ENCODE measurements around the gene SMIM27.
"Not testable (repeated sequence)": the region's sequence is repeated elsewhere in the genome, so short reads cannot be mapped to it uniquely, and the experiment has no call there.

The SMIM27 gene

GRCh38 chr9:32552172-32552872 lies at the start of gene SMIM27, which contains the start of gene TOPORS:
Gene SMIM27, plus strand, starts transcription at chr9:32552327. Its CDS starts 108 bp downstream, at chr9:32552435.
Gene TOPORS, minus strand, starts transcription at chr9:32552586. Its CDS starts 150 bp downstream, at chr9:32552436.
- peak; percentile 95 for DNase-seq (ENCODE audit: low spot score)

- peak; percentile 28 for DNase-seq (ENCODE audit: low spot score)
Observed at GRCh38 chr9:32502464-32502863, 49.7 kb upstream of the SMIM27 start.

DNA sequence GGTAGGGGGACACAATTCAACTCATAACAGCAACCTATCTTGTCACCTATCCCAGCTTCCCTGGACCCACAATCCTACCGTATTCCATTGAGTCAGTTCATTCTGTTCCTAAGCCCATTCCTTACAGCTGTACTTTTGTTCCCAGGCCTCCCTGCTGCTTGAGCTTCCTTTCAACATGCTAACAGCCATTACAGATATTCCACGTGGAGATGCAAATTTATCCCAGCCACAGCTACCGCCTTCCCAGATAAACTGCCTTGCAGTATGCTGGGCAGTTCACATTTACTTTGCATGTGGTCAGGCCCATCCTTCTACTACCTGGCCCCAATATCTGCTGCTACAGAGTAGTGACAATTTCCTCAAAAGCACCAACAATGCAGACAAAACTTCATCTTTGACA lies 49.1 kb upstream of the SMIM27 start:
- no peak for DNase-seq (ENCODE audit: low spot score)

DNA sequence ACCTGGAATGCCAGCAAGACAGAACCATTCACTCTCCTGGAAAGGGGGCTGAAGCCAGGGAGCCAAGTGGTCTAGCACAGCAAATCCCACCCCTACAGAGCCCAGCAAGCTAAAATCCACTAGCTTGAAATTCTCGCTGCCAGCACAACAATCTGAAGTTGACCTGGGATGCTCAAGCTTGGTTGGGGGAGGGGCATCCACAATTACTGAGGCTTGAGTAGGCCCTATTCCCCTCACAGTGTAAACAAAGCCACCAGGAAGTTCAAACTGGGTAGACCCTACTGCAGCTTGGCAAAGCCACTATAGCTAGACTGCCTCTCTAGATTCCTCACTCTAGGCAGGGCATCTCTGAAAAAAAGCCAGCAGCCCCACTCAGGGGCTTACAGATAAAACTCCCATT lies 43.4 kb upstream of the SMIM27 start:
- DNase-seq (ENCODE audit: low spot score): no peak

- no peak for DNase-seq (ENCODE audit: low spot score)
Observed at GRCh38 chr9:32516241-32516640, 35.9 kb upstream of the SMIM27 start.

DNA sequence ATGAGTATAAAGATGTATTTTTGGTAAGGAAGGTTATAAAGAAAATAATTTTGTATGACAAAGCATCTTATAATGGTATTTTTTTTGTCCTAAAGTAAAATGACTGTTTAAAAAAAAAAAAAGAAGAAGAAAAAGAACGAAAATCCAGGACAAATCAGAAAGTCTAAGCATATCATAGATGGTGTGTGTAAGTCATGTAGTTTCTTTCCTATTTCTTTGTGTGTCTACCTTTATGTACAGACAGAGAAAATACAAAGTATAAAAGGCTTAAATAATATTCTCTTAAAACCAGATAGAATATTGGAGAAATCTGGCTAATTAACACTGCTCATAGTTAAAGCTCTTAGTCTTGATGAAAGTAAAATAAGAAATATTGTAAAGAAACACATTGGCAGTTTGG lies 33.9 kb upstream of the SMIM27 start:
- DNase-seq (ENCODE audit: low spot score): no peak

GRCh38 chr9:32523910-32524309 lies 28.2 kb upstream of the SMIM27 start:
- no peak for DNase-seq (ENCODE audit: low spot score)

DNA sequence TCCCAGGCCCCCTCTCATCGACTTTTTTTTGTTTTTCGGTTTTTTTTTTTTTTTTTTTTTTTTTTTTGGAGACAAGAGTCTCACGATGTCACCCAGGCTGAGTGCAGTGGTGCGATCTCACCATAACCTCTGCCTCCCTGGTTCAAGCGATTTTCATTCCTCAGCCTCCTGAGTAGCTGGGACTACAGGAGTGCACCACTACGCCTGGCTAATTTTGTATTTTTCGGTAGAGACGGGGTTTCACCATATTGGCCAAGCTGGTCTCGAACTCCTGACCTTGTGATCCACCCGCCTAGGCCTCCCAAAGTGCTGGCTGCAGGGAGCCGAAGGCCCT lies 27.6 kb upstream of the SMIM27 start:
- DNase-seq (ENCODE audit: low spot score): not testable (repeated sequence)

DNA sequence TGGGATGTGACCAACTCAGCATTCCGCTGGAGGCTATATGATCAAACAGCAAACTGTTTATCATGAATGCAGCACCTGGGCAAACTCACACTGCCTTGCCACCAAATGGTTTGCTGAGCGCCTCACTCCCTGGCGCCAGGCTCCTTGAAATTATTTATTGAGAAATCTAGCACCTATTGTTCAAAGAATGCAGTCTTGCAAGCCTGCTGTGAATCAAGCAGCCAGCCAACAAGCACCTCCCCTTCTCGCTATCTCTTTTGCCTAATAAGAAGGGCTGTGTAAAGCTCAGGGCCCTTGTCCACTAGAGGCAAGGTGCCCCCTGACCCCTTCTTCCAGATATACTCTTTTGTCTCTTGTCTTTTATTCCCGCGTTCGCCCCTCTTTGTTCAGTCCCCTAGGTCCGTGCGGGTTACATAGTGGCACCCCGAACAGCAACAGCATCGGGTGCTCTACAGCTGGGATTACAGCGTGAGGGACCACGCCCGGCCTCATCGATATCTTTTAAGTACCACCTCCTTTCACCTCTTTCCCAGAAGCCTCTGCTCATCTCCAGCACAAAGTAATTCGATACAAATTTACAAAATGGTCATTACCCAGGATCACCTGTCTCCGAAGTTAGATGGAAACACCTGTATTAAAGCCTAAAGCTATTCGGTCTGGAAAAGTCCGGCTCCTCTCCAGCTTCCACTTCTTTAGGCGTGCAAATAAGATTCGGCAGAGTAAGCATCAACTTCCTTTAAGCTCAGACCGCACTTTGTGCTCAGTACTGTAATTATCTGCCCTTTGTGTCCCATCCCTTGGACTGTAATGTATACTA lies 27.0 kb upstream of the SMIM27 start:
- DNase-seq (ENCODE audit: low spot score): no peak

DNA sequence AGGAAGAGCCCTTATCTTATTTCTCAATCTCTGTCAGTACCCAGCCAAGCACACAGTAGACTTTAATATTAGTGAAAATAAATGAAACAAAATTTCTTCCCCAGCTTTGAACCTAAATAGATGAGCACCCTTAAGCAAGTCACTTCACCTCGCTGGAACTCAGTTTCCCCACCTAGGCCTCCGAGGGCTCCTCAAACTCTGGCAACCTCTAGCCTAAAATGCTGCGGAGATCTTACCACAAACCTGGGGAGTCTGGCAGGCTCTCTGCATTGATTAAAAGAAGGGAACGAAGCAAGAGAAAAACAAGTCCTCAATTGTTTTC lies 26.5 kb upstream of the SMIM27 start:
- no peak for DNase-seq (ENCODE audit: low spot score)

- peak; percentile 78 for DNase-seq (ENCODE audit: low spot score)
Observed at GRCh38 chr9:32526041-32526706, 26.0 kb upstream of the SMIM27 start, which contains the start of gene RIGI. Gene RIGI, minus strand, starts transcription at chr9:32526196. Its CDS starts 30 bp downstream, at chr9:32526166.

DNA sequence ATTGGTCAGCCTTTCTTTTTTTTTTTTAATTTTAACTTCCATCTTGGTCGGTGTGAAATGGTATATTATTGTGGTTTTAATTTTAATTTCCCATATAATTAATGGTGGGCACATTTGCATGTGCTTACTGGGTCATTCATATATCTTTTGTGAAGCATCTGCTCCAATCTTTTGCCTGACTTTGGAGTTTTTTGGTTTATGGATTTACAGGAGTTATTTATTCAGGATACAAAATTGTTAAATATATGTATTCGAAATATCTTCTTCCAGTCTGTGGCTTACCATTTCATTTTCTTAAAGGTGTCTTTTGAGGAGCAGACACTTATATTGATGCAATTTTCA lies 25.4 kb upstream of the SMIM27 start:
- no peak for DNase-seq (ENCODE audit: low spot score)

- DNase-seq (ENCODE audit: low spot score): no peak
Observed at GRCh38 chr9:32533336-32533735, 18.8 kb upstream of the SMIM27 start.

DNA sequence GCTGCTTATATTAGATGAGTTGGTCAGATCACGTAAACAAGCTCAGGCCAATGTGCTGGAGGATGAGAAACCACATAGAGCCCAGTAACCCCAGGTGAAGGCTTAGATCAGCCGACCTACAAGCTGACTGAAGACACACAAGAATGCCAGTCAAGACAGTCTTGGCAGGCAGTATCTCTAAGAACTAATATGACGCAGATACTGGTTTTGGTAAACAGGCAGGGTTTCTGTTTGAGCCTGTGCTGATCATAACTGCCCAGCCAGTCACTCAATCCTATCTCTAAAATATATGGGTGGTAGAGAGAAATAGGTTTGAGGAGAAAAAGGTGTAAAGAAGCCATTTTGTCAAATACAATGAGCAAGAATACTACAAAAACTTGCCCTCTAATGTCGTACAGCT lies 18.3 kb upstream of the SMIM27 start:
- DNase-seq (ENCODE audit: low spot score): no peak

GRCh38 chr9:32543047-32543446 lies 9.1 kb upstream of the SMIM27 start:
- DNase-seq (ENCODE audit: low spot score): no peak

DNA sequence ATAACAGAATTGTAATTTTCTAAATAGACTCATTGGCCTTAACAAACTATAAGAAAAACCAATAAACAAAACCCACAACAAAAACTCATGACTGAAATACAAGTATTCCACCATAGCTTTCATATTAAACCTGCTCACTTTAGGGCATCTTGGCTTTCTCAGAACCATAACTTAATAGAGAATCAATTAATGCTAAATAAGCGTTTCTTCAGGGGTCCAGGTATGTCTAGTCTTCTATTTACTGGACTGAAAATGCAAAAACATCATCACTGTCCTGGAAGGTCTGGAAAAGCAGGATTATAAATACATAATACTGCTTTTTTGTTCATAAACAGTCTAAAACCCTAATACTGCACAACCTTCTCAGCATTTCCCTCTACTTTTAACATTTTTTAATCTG lies 6.2 kb upstream of the SMIM27 start:
- DNase-seq (ENCODE audit: low spot score): no peak

DNA sequence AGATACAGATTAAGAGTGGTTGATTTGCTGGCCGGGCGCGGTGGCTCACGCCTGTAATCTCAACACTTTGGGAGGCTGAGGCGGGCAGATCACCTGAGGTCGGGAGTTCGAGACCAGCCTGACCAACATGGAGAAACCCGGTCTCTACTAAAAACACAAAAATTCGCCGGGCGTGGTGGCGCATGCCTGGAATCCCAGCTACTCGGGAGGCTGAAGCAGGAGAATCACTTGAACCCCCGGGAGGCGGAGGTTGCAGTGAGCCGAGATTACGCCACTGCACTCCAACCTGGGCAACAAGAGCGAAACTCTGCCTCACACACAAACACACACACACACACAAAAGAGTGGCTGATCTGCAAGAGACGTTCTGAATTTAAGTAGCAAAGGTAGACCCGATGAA lies 3.9 kb upstream of the SMIM27 start:
- DNase-seq (ENCODE audit: low spot score): not testable (repeated sequence)

DNA sequence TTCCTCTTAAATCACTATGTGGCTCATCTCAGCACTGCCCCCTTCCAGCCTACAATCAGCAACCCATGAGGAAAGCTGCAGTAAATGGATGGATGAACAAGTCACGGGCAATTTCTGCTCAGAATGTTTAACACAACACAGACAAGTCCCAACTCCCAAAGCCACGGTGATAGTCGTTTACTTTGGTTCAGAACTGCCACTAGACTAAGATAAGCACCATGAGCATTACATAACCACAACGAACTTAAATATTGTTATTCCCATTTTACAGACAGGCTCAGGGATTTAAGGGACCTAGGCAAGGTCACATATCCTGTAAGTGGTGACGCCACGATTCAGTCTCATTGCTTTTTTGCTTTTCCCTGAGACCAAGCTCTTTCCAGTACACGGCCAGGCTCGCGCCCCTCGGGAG lies 2.0 kb upstream of the SMIM27 start:
- DNase-seq (ENCODE audit: low spot score): no peak

DNA sequence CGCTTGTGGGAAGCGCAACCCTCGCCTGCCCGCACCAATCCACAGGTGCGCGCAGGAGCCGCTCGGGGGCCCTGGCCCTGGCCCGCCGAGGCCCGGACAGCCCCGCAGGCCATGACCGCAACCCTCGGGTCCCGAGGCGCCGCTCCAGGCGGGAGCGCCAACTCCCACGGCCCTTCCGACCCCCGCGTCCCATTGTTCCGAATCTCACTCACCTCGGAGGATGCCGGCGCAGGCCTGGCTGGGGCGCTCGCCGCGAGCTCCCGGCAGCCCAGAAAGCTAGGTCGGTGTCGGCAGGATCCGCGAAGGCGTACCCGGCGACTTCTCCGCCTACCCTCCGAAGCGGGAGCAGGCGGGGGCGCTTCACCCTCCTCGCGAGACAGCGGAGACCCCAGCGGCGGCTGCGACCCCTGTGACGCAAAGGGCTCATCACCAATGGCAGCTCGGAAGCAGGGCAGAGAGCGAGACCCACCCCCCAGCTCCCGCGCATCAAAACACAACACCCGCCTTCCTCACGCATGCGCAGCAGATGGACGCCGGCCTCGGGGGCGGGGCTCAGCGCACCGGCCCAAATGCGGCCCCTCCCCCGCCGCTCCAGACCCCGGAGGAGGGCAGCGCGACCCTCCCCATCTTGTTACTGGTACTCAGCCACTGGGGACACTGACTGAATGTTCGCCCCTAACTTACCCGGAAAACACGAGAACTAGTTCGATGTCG lies 1.4 kb upstream of the SMIM27 start:
- DNase-seq (ENCODE audit: low spot score): peak; percentile 97

- peak; percentile 57 for DNase-seq (ENCODE audit: low spot score)
Observed at GRCh38 chr9:32551276-32552051, 663 bp upstream of the SMIM27 start.

GRCh38 chr9:32554107-32554506 lies 2.0 kb downstream of the SMIM27 start:
- no peak for DNase-seq (ENCODE audit: low spot score)

GRCh38 chr9:32554591-32554990 lies 2.5 kb downstream of the SMIM27 start:
- no peak for DNase-seq (ENCODE audit: low spot score)

Data from COLO829 (cell line).